ENCODE measurements around the gene MAGI3. TPM values are rescaled to one million over a fixed set of nuclear protein-coding genes. Genes with fewer than 3 reads are reported as not detected.

MAGI3 gene
- total RNA-seq, 1 donor from 2014 or later = 70.5 TPM

- ATAC-seq (peak; percentile 47), DNase-seq (no peak)
Observed at GRCh38 chr1:113684153-113684541, 293.8 kb downstream of the MAGI3 start.

GRCh38 chr1:113686891-113687618 lies 296.7 kb downstream of the MAGI3 start:
- ATAC-seq (no peak), DNase-seq (no peak)
- H3K4me3 ChIP-seq = no peak overlapping the region
- no peak for TF ChIP-seq CTCF (IDR thresholded peaks at IDR 0.05)
- no peaks in the 10 kb centered on the region for H3K4me1 ChIP-seq
- intact Hi-C loops (cut with DNase I) = no loop called here
- no peaks in the 10 kb centered on the region for H3K27me3 ChIP-seq
- H3K9me3 ChIP-seq = no peaks in the 10 kb centered on the region
- H3K27ac ChIP-seq = no peak overlapping the region
- H3K36me3 ChIP-seq = peaks cover 27% of the 10 kb centered on the region

More at GRCh38 chr1:113684153-113684541, 293.8 kb downstream of the MAGI3 start:
- Histone ChIP-seq H3K4me1 (no peaks in the 10 kb centered on the region), H3K27me3 (no peaks in the 10 kb centered on the region), H3K27ac (peak overlapping the region; percentile 37), H3K9me3 (no peaks in the 10 kb centered on the region), H3K4me3 (no peak overlapping the region), H3K36me3 (peaks cover 35% of the 10 kb centered on the region)
- TF ChIP-seq CTCF (IDR thresholded peaks at IDR 0.05) = no peak
- intact Hi-C loops (cut with DNase I) = no loop called here

GRCh38 chr1:113691184-113691583 lies 300.9 kb downstream of the MAGI3 start:
- intact Hi-C loops (cut with DNase I) = no loop called here
- no peak overlapping the region for H3K27ac ChIP-seq
- no peaks in the 10 kb centered on the region for H3K4me1 ChIP-seq
- no peaks in the 10 kb centered on the region for H3K27me3 ChIP-seq
- ATAC-seq (no peak), DNase-seq (no peak)
- no peaks in the 10 kb centered on the region for H3K36me3 ChIP-seq
- H3K9me3 ChIP-seq = peaks cover 15% of the 10 kb centered on the region
- TF ChIP-seq CTCF (IDR thresholded peaks at IDR 0.05) = no peak
- no peak overlapping the region for H3K4me3 ChIP-seq

GRCh38 chr1:113692342-113692741 lies 302.0 kb downstream of the MAGI3 start:
- Histone ChIP-seq H3K4me3 (no peak overlapping the region), H3K9me3 (peaks cover 15% of the 10 kb centered on the region), H3K27me3 (no peaks in the 10 kb centered on the region), H3K4me1 (no peaks in the 10 kb centered on the region), H3K27ac (no peak overlapping the region), H3K36me3 (peaks cover 3% of the 10 kb centered on the region)
- no peak for ATAC-seq
- TF ChIP-seq CTCF (IDR thresholded peaks at IDR 0.05) = no peak
- intact Hi-C loops (cut with DNase I) = no loop called here
- DNase-seq = no peak

- ATAC-seq (no peak), DNase-seq (no peak)
- H3K4me3 ChIP-seq = no peak overlapping the region
- H3K36me3 ChIP-seq = peaks cover 9% of the 10 kb centered on the region
- no peak overlapping the region for H3K27ac ChIP-seq
- peaks cover 15% of the 10 kb centered on the region for H3K9me3 ChIP-seq
- no peak for TF ChIP-seq CTCF (IDR thresholded peaks at IDR 0.05)
- no peaks in the 10 kb centered on the region for H3K4me1 ChIP-seq
- no peaks in the 10 kb centered on the region for H3K27me3 ChIP-seq
- intact Hi-C loops (cut with DNase I) = no loop called here
Observed at GRCh38 chr1:113692824-113693431, 302.6 kb downstream of the MAGI3 start.
